Fibroblast of mammary gland (primary cell): ENCODE results near the gene DVL2.

Source experiments
- DNase-seq: peaks from one replicate; pipeline ENCODE4 v3.0.0-alpha.2; 2010; ENCODE audit warnings: low read depth
- H3K4me3 ChIP-seq: 2 replicates; pipeline ENCODE4 v1.5.1; 2011; ENCODE audit warnings: low read depth, mild to moderate bottlenecking, low read length, moderate library complexity; ENCODE audit not compliant: control insufficient read depth
- TF ChIP-seq, protein P1 (sequence below): conservative IDR thresholded peaks from 2 replicates; pipeline ENCODE4 v1.5.1; 2011; ENCODE audit warnings: low read depth, low read length, inconsistent platforms; ENCODE audit not compliant: control insufficient read depth, insufficient read depth

DVL2 gene

DNA sequence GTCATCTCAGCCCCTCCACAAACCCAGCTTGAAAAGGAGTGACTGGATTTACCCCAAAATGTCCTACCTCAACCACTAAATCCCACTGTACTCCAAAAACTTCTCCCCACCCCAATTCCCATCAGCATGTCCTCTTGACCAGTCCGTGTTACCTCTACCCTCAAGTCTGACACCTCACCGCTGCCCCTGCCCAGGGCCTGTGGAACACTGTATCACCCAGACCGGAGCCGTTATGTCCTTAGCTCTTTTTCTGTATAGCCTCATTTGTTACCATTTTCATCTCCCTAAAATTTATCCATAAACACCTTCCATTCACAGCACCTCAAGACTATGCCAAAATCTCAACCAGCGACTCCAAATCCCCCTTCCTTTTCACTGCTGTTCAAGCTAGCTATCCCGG, 2.5 kb upstream of the DVL2 start:
- H3K4me3 ChIP-seq = no peak overlapping the region
- TF ChIP-seq, protein P1, sequence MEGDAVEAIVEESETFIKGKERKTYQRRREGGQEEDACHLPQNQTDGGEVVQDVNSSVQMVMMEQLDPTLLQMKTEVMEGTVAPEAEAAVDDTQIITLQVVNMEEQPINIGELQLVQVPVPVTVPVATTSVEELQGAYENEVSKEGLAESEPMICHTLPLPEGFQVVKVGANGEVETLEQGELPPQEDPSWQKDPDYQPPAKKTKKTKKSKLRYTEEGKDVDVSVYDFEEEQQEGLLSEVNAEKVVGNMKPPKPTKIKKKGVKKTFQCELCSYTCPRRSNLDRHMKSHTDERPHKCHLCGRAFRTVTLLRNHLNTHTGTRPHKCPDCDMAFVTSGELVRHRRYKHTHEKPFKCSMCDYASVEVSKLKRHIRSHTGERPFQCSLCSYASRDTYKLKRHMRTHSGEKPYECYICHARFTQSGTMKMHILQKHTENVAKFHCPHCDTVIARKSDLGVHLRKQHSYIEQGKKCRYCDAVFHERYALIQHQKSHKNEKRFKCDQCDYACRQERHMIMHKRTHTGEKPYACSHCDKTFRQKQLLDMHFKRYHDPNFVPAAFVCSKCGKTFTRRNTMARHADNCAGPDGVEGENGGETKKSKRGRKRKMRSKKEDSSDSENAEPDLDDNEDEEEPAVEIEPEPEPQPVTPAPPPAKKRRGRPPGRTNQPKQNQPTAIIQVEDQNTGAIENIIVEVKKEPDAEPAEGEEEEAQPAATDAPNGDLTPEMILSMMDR = no peak
- DNase-seq = no peak

DNA sequence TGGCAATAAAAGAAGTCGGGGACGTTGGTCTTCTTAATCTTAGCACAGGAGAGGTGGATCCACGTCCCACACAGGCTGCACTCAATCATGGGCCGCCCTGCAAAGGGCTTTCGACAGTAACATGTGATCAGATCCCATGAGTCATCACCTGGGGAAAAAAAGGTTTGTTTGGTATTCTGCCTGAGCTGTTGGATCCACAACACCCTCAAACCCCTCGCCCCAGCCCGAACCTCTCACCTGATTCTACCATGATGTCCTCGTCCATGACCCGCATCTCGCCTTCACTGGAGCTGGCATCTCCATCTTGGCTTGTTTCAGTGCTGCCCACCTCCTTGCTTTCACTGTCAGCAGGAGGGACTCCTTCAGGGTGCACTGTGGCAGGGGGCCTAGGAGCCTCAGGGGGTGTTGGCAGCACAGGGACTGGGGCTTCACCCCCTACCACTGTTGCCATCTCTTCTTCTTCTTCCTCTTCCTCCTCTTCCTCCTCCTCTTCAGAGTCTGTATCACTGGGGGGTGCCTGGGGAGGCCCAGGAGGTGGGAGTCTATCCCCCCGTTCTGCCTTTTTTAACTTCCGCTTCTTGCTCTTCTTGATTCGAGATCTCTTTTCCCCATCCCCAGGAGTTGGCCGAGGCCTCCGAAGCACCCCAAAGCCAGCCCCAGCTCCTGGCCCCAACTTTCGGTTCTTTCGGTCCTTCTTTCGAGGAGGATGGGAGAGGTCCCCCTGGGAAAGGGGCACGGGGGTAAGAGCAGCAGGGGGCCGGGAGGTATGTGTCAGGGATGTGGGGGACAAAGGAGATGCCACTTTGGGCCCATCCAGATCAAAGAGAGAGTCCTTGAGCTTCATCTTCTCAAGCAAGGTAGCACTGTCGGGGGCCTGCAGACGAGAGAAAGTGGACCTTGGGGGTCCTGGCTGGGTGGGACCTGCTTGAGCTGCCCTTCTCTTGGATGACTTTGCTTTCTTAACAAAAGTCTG, 1.7 kb upstream of the DVL2 start:
- TF ChIP-seq, protein P1 = no peak
- peak; percentile 67 for DNase-seq
- H3K4me3 ChIP-seq = no peak overlapping the region

- TF ChIP-seq, protein P1 = no peak
- peak overlapping the region; percentile 88 for H3K4me3 ChIP-seq
These were observed 625 bp downstream of the DVL2 start for GRCh38 chr17:7233701-7234082.

DNA sequence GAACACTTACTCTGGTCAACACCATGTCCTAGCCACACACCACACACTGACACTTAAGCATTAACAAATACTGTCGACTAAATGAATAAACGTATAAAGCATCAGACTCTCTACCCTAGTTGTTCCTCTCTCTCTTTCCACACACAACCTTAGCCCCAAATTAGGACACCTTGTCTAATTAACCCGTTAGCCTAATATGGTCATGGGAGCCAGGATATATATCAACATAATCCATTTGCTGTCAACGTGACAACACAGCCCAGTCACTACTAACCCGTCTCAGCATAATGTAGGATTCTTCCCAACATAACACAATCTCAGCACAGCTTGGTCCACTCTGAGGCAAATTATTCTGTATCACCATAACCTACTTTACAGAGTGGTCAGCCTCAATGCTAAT, 2.2 kb downstream of the DVL2 start:
- TF ChIP-seq, protein P1 = no peak
- DNase-seq = no peak
- H3K4me3 ChIP-seq = peak overlapping the region; percentile 11

More at GRCh38 chr17:7233701-7234082, 625 bp downstream of the DVL2 start:
- DNase-seq = no peak

GRCh38 chr17:7229504-7229903, 4.8 kb downstream of the DVL2 start:
- H3K4me3 ChIP-seq = no peak overlapping the region
- TF ChIP-seq, protein P1 = no peak
- DNase-seq = no peak

DNA sequence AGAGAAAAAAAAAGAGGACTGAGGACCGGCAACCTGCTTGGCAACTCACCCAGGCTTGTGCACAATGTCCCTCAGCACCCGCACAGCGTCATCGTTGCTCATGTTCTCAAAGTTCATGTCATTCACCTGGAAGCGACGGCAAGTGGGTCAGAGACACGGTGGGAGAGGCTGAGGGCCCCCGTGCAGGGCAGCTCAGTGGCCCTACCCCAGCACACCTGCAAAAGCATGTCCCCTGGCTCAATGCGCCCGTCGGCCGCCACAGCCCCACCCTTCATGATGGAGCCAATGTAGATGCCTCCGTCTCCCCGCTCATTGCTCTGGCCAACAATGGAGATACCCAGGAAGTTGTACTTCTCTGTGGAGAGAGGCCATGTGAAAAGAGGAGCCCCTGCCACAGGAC, 5.4 kb downstream of the DVL2 start:
- TF ChIP-seq, protein P1 = no peak
- H3K4me3 ChIP-seq = no peak overlapping the region
- no peak for DNase-seq
